Breast epithelium (tissue), 3 donors: ENCODE results near the gene SOX13.

Experiments
- CTCF ChIP-seq, 3 donors: fragments of 450-650 bp; IDR thresholded peaks; one replicate each; pipeline ENCODE4 v1.5.1; 2016 to 2017; ENCODE audit warnings: antibody characterized with exemption in 3 of 3, mild to moderate bottlenecking in 3 of 3, moderate library complexity in 3 of 3
- POLR2A ChIP-seq: fragments of 450-650 bp; IDR thresholded peaks from one replicate; pipeline ENCODE4 v1.6.1; 2016; ENCODE audit warnings: antibody characterized with exemption, mild to moderate bottlenecking, moderate library complexity
- POLR2AphosphoS5 ChIP-seq, 3 donors: sonication (generic); formaldehyde crosslinking; IDR thresholded peaks; one replicate each; pipeline ENCODE4 v1.6.1; 2017; ENCODE audit warnings: antibody characterized with exemption in 3 of 3

- no peak for TF ChIP-seq CTCF (IDR thresholded peaks at IDR 0.05)
- no peak for TF ChIP-seq POLR2AphosphoS5 (IDR thresholded peaks at IDR 0.05)
- TF ChIP-seq POLR2A = no peak
These were observed 20.5 kb downstream of the SOX13 start for GRCh38 chr1:204093421-204093717.
